HG03469 (cell line): ENCODE measurements around the gene ZNF488.

Experiments
- ATAC-seq: cut with Tn5 transposase; IDR thresholded peaks from one replicate; pipeline ENCODE4 v1.9.1; 2021; ENCODE audit warnings: mild to moderate bottlenecking, moderate library complexity, moderate number of reproducible peaks; ENCODE audit not compliant: unreplicated experiment

ZNF488 gene

DNA sequence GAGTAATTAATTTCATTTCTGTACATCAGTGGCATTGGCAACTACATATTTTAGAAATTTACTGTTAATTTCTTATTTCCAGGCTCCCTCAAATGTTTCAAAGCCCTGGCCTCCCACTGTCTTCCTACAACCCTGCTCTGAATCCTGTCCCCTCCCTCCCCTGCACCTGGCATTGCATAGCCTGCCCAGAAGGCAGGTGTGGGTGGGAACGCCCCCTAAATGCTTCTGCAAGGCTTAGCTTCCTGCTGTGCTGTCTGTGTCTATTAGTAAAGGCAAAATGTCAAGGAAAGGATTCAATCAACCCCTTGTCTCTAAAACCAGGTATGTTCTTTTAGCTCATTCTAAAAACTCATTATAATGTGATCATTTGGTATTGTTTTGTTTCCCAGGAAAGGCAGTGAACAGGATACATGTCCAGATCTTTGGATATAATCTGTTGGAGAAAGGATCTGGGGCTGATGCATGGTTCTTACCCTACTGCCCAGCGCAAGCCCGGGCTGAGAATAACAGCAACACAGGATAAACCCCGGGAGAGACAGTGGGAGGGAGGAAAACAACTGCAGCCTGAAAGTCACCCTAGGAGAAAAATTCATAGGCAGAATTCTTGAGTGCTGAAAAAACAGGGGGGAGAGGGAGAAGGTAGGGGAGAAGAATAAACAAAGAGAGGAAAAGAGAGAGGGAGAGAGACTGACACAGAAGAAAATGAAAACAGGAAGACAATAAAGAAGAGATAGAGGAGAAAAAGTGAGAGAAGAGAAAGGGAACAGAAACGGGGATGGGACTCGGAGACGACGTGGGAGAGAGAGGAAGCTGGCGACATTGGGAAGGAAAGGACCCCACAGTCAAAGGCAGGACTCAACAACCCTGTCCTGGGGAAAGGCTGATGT, 589 bp downstream of the ZNF488 start:
- ATAC-seq, result no peak

- ATAC-seq, result no peak
Observed at GRCh38 chr10:47381427-47382379, 2.4 kb downstream of the ZNF488 start.

GRCh38 chr10:47381103-47381395, 3.0 kb downstream of the ZNF488 start:
- no peak for ATAC-seq

DNA sequence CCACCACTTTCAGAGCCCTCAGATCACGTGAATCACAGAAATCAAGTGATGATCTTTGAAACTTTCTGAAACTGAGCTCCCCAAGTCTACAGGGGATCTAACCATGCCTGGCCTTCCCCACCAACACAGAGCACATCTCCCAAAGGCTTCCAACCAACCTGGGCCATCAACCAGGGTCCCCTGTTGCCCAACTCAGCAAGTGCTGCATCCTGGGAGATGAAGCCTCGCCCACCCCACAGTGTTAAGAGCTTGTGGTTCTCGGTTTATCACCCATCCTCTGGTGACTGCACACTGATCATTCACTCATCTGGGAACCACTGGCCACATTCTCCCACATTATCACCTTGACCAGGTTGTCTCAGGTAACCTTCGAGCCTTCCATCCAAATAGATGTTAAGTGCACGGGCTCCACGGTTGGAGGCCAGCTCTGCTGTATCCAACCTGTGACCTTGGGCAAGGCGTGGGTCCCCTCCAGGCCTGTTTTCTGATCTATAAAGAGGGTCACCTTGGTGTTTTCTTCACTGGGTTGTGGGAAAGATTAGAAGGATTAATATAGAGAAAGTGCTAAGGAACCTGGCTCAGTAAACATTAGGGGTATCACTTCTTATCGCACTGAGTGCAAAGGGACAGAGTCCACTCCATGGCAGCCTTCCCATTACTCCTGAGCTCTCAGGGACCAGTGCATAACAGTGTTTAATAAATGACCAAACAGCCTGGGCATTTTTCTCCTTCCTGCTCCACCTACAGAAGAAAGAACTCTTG, 3.6 kb downstream of the ZNF488 start:
- ATAC-seq, result no peak

GRCh38 chr10:47379901-47380300, 4.2 kb downstream of the ZNF488 start:
- no peak for ATAC-seq

- no peak for ATAC-seq
Observed at GRCh38 chr10:47379445-47379785, 4.7 kb downstream of the ZNF488 start.

- ATAC-seq, result no peak
Observed at GRCh38 chr10:47378606-47379444, 5.3 kb downstream of the ZNF488 start.

- ATAC-seq, result no peak
Observed at GRCh38 chr10:47378183-47378510, 5.9 kb downstream of the ZNF488 start.

DNA sequence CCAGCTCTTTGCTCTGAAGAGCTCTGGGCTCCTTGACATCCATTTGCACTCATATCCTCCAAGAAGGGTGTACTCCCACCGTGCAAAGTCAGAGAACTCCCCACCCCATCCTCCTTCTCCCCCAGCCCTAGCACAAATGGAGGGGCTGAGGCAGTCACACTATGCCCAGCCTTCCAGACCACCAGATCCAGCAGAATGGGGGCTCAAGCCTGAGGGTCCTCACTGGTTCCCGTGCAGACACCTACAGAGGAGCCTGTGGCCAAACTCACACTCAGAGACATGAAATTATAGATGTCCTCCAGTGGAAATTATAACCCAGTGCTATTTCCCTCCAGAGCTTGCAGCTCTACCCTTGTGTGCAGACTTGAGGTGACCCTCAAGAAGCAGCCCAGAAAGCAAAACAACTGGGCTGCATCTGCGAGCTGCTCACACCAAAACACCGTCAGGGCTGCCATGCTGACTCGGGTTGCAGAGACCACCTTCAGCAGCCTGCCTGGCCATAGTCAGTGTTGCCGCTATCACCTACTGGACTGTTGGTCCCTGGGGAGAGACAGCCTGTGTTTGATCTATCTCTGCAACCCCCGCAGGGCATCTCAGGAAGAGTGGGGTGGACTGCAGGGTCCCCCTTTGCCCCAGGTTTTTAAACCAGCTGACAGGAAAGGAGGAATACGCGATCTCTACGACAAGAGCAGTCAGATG, 7.4 kb downstream of the ZNF488 start:
- ATAC-seq, result no peak

DNA sequence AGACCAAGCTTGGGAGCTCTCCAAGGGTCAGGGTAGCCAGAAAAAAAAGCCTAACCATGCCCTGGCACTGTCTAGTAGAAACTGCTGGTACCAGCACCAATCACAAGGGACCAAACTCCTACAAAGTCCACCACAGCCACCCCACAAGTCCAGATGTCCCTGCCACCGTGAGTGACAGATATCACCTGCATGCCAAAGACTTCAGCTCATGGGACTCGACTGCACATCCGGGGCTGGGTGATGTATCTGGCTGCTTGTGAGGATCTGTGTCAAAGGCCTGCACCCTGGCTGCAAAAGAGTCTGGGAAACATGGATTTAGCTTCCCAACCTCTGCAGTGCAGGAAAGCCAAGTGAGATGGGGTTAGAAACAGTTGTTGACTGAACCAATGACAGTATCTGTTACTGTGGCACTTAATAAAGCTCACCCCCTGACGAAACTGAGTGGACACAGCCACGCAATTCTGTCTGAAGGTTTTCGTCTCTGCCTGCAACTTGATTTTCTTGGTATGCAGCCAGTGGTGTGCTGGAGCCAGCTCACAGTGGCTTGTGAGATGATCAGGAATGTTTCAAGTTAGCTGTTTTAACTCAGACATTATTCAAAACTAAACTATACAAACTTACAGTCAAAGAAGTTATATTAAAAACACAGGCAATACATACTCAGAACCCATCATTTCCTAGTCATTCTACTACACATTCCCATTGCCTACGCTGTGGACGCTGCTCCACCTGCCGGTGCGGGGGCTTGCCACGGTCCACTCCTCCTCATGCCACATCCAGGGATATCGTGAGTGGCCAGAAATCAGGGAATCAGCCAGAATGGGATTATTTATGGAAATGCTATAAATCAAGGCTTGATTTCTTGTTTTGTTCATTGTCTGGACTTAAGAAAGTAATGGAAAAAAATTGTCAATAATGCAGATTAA, 9.2 kb downstream of the ZNF488 start:
- no peak for ATAC-seq

DNA sequence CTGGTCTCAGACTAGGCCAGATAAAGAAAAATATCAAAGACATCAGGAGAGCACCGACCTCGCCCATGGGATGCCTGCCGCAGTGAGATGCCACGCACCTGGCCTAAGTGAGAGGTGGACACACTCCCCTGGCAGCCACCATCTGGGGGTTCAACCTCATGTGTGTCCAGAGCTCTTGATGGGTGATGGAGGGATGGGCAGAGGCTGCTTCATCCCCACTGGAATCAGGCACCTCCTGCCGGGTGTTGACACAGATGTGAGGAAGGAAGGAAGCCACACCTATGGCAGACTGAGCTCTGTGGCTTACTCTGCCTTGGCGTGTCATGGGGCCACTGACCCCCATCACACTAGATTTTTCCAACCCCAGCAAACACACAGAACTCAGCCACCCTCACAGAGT, 11.4 kb downstream of the ZNF488 start:
- ATAC-seq, result no peak

- no peak for ATAC-seq
Observed at GRCh38 chr10:47371629-47372485, 12.2 kb downstream of the ZNF488 start.

- ATAC-seq, result no peak
Observed at GRCh38 chr10:47370878-47371277, 13.2 kb downstream of the ZNF488 start.

GRCh38 chr10:47370015-47370767, 13.9 kb downstream of the ZNF488 start:
- no peak for ATAC-seq

GRCh38 chr10:47369251-47369894, 14.7 kb downstream of the ZNF488 start:
- no peak for ATAC-seq

- no peak for ATAC-seq
Observed at GRCh38 chr10:47368431-47369180, 15.5 kb downstream of the ZNF488 start.
